HG03558 (cell line): ENCODE data around the gene C1orf105.
"Not testable (repeated sequence)": the region's sequence is repeated elsewhere in the genome, so short reads cannot be mapped to it uniquely, and the experiment has no call there.

Experiments
- ATAC-seq: cut with Tn5 transposase; IDR thresholded peaks from one replicate; pipeline ENCODE4 v1.9.1; 2021; ENCODE audit warnings: moderate number of reproducible peaks; ENCODE audit not compliant: unreplicated experiment; ENCODE audit errors: extremely low read depth

The C1orf105 gene

GRCh38 chr1:172420385-172420784 lies at the start of gene C1orf105:
Gene C1orf105 (plus strand): TSS chr1:172420685. CDS start chr1:172420886, 201 bp downstream.
- ATAC-seq = no peak

- not testable (repeated sequence) for ATAC-seq
Observed at GRCh38 chr1:172371646-172372045, 48.8 kb upstream of the C1orf105 start.

GRCh38 chr1:172373864-172374263 lies 46.6 kb upstream of the C1orf105 start:
- no peak for ATAC-seq

GRCh38 chr1:172375211-172375631 lies 45.3 kb upstream of the C1orf105 start:
- ATAC-seq = no peak

GRCh38 chr1:172376431-172376830 lies 44.1 kb upstream of the C1orf105 start:
- ATAC-seq = no peak

- no peak for ATAC-seq
Observed at GRCh38 chr1:172377565-172377964, 42.9 kb upstream of the C1orf105 start.

- no peak for ATAC-seq
Observed at GRCh38 chr1:172378109-172378760, 42.2 kb upstream of the C1orf105 start.

- ATAC-seq = no peak
Observed at GRCh38 chr1:172380441-172381244, 39.8 kb upstream of the C1orf105 start.

GRCh38 chr1:172381946-172382345 lies 38.5 kb upstream of the C1orf105 start:
- no peak for ATAC-seq

- no peak for ATAC-seq
Observed at GRCh38 chr1:172382406-172382805, 38.1 kb upstream of the C1orf105 start.

GRCh38 chr1:172382990-172383389 lies 37.5 kb upstream of the C1orf105 start:
- no peak for ATAC-seq

GRCh38 chr1:172383536-172383935 lies 36.9 kb upstream of the C1orf105 start:
- ATAC-seq = no peak

GRCh38 chr1:172384656-172385055 lies 35.8 kb upstream of the C1orf105 start:
- no peak for ATAC-seq

- ATAC-seq = no peak
Observed at GRCh38 chr1:172386046-172386445, 34.4 kb upstream of the C1orf105 start.

GRCh38 chr1:172388490-172388889 lies 32.0 kb upstream of the C1orf105 start:
- no peak for ATAC-seq

- ATAC-seq = no peak
Observed at GRCh38 chr1:172390301-172390682, 30.2 kb upstream of the C1orf105 start.

GRCh38 chr1:172390683-172391551 lies 29.6 kb upstream of the C1orf105 start:
- no peak for ATAC-seq

GRCh38 chr1:172391976-172392375 lies 28.5 kb upstream of the C1orf105 start:
- ATAC-seq = no peak

GRCh38 chr1:172393354-172393753 lies 27.1 kb upstream of the C1orf105 start:
- no peak for ATAC-seq

- ATAC-seq = peak; percentile 78
Observed at GRCh38 chr1:172394141-172394751, 26.2 kb upstream of the C1orf105 start.
